ENCODE results near the gene ZBTB14. TPM values are rescaled to one million over a fixed set of nuclear protein-coding genes. Genes with fewer than 3 reads are reported as not detected.

Gene ZBTB14
- total RNA-seq, 1 donor from 2014 or later = 9.4 TPM

DNA sequence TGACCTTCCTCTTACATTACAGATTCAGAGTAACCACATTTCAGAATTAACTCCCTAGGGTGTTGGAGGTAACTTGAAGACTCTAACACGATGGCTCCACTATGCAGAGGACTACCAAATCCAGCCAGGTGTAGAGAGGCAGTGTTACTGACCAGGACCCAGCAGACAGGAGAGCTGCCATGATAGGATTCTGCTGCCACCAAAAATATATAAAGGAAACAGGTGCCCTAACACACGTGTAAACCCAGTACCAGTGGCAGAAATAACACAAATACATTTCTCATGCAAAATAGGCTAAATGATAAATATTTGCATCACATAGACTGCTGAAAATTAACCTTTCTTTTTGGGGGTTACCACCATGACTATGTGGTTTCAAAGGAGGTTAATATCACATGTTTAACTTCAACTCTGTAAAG, 7.0 kb downstream of the ZBTB14 start:
- no peak for DNase-seq

DNA sequence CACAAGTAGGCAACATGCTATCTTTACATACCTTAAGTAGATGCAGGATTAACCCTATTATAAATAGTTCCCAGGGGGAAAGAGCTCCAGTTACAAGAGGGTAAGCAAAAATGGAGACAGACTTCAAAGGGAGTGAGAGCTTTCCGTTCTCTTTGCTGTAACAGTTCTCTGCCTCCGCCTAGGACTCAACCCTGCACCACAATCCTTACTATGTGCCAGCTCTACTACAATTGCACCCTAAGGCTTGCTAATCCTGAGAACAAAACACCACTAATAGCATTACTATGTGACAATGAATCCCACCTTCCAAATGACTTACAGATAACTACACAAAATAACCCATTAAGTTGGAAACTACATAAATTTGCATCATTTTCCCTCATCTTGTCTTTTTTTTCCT, 7.7 kb downstream of the ZBTB14 start:
- no peak for DNase-seq

DNA sequence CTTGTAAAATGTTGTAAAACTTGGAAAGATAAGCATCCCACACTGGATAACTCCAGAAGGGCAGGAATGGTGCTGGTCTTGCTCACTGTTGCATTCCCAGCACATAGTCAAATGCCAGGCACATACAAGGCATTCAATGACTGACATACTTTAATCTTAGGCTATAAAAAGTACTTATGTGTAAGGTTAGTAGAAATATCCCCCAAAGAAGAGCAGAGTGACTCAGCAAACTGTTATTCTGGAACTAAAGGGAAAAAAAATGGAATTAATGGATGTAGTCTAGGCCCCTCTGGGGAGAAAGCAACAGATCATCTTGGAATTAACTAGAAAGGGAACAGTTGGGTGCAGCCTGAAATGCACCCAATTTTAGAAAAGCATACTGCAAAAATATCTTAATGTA, 9.0 kb downstream of the ZBTB14 start:
- DNase-seq = no peak

DNA sequence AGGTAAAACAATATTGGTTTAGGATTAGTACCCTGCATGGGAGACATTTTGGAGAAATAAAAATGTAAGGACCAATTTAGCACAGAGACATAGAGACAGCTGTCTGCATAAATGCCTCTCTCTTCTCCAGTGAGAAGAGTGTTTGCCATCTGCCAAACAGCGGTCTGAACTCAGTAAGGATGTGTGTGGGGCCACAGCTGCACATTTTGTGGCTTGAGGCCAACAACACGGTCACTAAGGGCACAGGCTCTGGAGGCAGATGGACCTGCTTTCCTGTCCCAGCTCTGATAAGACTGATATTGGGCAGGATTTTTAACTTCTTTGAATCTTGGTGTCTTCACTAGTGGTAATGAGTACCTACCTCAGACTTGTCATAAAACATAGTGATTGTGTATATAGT, 10.2 kb downstream of the ZBTB14 start:
- no peak for DNase-seq

DNA sequence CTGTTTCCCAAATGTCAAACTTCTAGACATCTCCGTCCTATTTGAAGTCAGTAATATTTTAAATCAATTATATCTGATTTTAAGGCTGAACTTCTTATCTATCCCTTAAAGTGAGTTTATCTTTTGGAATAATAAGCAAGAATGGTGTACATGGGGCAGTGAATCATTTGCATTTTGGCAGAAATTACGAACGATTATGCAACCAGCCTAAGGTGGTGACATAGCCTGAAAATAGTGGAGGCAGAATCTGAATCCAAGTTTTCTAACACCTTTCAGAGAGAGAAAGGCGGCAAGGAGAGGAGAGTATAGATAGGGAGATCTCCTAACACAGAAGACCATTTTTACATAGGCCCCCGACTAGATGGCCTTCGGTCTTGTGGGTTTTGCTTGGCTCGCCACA, 10.7 kb downstream of the ZBTB14 start:
- no peak for DNase-seq

DNA sequence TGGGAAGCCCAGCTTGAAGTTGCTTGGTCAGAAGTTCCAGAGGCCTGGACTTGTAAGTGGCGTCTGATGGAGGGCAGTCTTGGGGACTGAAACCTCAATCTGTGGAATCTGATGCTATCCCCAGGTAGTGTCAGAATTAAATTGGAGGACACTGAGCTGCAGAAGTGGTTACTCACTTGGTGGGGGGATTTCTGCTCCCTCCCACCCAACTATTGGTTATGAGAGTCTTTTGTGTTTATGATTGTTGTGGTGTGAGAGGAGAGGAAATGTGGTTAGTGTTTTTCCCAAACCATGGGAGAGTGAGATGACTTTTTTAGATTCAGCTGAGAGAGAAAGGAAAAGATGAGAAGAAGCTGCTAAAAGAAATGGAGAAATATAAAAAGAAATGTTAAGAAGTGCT, 12.8 kb downstream of the ZBTB14 start:
- no peak for DNase-seq

DNA sequence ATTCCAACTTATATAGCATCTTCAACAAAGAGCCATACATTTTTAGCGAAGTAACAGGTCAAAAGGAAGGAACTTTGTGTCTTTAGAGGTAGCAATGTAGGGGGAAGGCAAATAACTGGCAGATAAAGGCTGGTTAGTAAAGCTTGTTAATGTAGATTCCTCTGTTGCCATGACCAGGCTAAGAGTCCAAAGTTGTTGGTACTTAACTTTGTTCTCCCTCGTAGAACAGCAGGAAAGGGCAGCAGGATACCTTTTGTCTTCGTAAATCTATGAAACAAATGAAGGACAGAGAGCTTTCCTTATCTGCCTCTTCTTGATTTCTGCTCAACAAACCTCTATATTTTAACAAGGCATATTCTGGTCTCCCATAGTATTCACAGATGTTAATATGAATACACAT, 18.6 kb downstream of the ZBTB14 start:
- no peak for DNase-seq

DNA sequence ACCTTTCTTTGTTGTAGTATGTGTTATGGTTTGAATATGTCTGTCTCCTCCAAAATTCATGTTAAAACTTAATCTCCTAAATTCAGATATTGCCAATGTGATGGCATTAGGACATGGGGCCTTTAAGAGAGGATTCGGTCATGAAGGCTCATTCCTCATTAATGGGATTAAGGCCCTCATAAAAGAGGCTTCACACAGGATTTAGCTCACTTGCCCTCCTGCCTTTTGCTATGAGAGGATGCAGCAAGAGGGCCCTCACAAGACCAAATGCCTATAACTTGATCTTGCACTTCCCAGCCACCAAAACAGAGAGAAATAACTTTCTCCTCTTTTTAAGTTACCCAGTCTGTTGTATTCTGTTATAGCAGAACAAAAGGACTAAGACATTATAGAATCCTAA, 19.7 kb downstream of the ZBTB14 start:
- DNase-seq = no peak

DNA sequence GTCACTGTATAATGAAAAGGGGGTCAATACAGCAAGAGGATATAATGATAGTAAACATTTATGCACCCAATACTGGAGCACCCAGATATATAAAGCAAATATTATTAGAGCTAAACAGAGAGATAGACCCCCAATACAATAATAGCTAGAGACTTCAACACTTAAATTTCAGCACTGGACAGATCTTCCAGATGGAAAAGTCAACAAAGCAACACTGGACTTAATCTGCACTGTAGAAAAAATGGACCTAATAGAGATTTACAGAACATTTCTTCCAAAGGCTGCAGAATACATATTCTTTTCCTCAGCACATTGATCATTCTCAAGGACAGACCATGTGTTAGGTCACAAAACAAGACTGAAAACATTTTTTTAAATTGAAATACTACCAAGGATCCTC, 26.7 kb downstream of the ZBTB14 start:
- no peak for DNase-seq

DNA sequence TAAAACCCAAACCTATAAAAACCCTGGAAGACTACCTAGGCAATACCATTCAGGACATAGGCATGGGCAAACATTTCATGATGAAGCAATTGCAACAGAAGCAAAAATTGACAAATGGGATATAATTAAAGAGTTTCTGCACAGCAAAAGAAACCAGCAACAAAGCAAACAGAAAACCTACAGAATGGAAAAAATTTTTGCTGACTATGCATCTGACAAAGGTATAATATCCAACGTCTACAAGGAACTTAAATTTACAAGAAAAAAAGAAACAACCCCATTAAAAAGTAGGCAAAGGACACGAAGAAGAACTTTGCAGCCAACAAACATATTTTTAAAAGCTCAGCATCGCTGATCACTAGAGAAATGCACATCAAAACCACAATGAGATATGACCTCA, 28.8 kb downstream of the ZBTB14 start:
- DNase-seq = no peak

DNA sequence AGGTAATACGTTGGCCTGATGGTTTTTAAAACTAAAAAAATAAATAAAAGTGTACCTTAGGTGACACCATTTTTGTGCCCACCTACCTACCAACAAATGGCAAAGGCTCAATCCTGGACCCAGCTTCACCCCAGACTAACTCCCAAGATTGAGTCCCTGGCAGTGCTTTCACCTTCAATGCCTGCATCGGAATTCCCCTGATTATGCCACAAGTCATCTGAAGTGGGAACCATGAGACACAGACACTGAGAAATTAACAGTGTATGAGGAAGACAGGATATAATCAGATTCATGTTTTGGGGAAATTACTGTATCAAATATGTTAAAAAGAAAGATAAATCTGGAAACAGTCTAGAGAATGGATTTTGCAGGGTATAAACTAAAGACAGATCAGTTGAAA, 41.6 kb downstream of the ZBTB14 start:
- no peak for DNase-seq

DNA sequence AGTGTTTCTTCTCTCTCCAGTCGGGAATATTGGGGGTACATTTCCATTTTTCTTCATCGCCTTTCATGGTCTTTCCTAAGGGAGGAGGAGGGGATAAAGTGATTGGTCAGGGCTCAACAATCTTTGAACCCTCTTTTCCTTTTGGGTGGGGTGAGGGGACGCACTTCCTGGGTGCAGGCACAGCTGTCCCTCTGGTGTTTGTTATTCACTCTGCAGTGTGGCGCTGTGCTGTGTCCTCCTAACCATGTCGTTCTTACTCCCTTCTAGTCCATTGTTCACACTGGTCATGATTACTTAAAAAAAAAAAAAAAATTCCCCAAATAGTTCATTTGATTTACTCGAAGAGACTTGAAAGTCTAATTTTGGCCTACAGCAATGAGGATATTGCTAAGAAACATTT, 44.4 kb downstream of the ZBTB14 start:
- no peak for DNase-seq

DNA sequence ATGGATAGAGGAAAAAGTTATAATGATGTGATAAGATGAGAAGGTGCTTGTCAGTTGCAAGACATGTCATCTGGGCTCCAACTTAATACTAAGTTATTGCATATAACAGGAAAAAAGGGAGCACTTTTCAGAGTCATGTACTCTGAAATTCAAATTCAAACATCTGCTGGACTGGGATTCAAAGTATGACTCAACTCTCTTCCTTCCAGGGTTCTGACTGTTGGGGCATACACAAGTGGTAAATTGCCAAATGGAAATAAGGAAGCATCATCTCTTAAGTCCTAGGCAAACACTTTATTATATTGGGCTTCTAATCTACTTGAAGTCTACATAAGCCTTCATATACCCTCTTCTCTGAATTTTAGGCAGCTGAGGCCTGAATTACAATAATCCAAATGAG, 44.9 kb downstream of the ZBTB14 start:
- no peak for DNase-seq

DNA sequence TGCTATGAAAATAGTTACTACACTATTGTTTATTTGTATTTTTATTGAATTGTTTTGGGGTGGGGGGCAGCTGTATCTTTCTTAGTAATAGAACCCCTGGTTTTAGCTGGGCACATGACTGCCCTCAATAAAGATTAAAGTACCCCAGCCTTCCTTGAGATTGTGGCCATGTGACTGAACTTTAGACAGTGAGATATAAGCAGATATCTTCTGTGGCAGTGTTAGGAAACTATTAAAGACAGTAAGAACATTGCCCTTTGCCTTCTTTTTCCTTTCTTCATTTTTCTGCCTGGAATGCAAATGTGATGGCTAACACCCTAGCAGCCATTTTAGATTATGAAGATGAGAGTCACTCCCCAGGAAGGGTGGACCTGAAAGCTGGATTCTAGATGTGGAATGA, 50.6 kb downstream of the ZBTB14 start:
- DNase-seq = no peak

DNA sequence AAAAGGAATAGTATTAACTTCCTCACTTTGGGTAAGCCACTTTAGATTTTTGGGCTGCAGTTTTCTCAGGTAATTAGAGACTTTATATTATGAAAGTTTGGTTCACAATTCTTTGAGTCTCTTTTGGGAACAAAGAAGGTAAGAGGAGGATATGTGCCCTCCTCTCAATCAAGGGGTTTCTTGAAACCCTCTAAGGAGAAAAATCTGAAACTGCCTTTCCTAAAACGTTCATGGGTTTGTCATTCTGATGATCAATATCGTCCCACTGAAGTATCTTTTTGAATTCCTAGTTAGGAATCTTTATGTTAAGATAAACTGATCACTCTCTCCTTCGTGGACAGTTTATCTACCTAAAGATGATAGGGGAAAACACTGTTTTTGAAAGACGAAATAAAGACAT, 56.1 kb downstream of the ZBTB14 start:
- DNase-seq = no peak

Other genes with a start within 250 kb of the ZBTB14 start
- not detected for gene AKAIN1, start 98.5 kb downstream of the ZBTB14 start, total RNA-seq
- 40.1 TPM for gene EPB41L3, start 248.3 kb upstream of the ZBTB14 start, total RNA-seq

Measured in skin of body (tissue), 2 donors.